ENCODE results near the gene ST6GAL1.
A peak's percentile ranks its signal among the peaks of the same experiment; 100 is the strongest.

Gene ST6GAL1

GRCh38 chr3:187061748-187062147 lies 131.4 kb downstream of the ST6GAL1 start:
- ATAC-seq (ENCODE audit: insufficient read depth, low read depth) (no peak), DNase-seq (no peak)
- no peaks in the 10 kb centered on the region for H3K4me1 ChIP-seq (ENCODE audit: insufficient read depth, low read length)
- H3K9ac ChIP-seq (ENCODE audit: low read depth, low read length), result no peak overlapping the region
- no peak overlapping the region for H3K27ac ChIP-seq (ENCODE audit: low read length)
- H3K9me3 ChIP-seq (ENCODE audit: insufficient read depth, low read length, severe bottlenecking), result peaks cover 4% of the 10 kb centered on the region
- H4K20me1 ChIP-seq (ENCODE audit: insufficient read depth, low read length), result no peaks in the 10 kb centered on the region
- H3K4me2 ChIP-seq (ENCODE audit: insufficient read depth, low read length), result no peak overlapping the region
- H2AFZ ChIP-seq (ENCODE audit: low read depth, low read length), result no peak overlapping the region
- no peaks in the 10 kb centered on the region for H3K79me2 ChIP-seq (ENCODE audit: insufficient read depth, low read length)
- no peaks in the 10 kb centered on the region for H3K27me3 ChIP-seq (ENCODE audit: insufficient read depth, low read length, poor library complexity)
- no peak overlapping the region for H3K4me3 ChIP-seq (ENCODE audit: low read depth in 1 of 2, low read length in 2 of 2)
- H3K36me3 ChIP-seq (ENCODE audit: insufficient read depth, low read length), result no peaks in the 10 kb centered on the region
- TF ChIP-seq EZH2 (IDR thresholded peaks at IDR 0.05; ENCODE audit: borderline replicate concordance, low read depth, low read length, severe bottlenecking), result no peak
- no peak for TF ChIP-seq CTCF (IDR thresholded peaks at IDR 0.05; ENCODE audit: borderline replicate concordance, extremely low read depth, low read length, poor library complexity, severe bottlenecking)

GRCh38 chr3:187062526-187063177 lies 132.3 kb downstream of the ST6GAL1 start:
- Histone ChIP-seq H3K4me2 (ENCODE audit: insufficient read depth, low read length) (no peak overlapping the region), H2AFZ (ENCODE audit: low read depth, low read length) (no peak overlapping the region), H4K20me1 (ENCODE audit: insufficient read depth, low read length) (no peaks in the 10 kb centered on the region), H3K27me3 (ENCODE audit: insufficient read depth, low read length, poor library complexity) (no peaks in the 10 kb centered on the region), H3K36me3 (ENCODE audit: insufficient read depth, low read length) (no peaks in the 10 kb centered on the region), H3K9ac (ENCODE audit: low read depth, low read length) (no peak overlapping the region), H3K27ac (ENCODE audit: low read length) (no peak overlapping the region), H3K79me2 (ENCODE audit: insufficient read depth, low read length) (no peaks in the 10 kb centered on the region), H3K4me3 (ENCODE audit: low read depth in 1 of 2, low read length in 2 of 2) (no peak overlapping the region), H3K4me1 (ENCODE audit: insufficient read depth, low read length) (no peaks in the 10 kb centered on the region), H3K9me3 (ENCODE audit: insufficient read depth, low read length, severe bottlenecking) (peaks cover 4% of the 10 kb centered on the region)
- TF ChIP-seq EZH2 (IDR thresholded peaks at IDR 0.05; ENCODE audit: borderline replicate concordance, low read depth, low read length, severe bottlenecking) (no peak), CTCF (IDR thresholded peaks at IDR 0.05; ENCODE audit: borderline replicate concordance, extremely low read depth, low read length, poor library complexity, severe bottlenecking) (no peak)
- ATAC-seq (ENCODE audit: insufficient read depth, low read depth) (no peak), DNase-seq (no peak)

- H3K36me3 ChIP-seq (ENCODE audit: insufficient read depth, low read length), result no peaks in the 10 kb centered on the region
- H3K27me3 ChIP-seq (ENCODE audit: insufficient read depth, low read length, poor library complexity), result no peaks in the 10 kb centered on the region
- no peak overlapping the region for H3K4me2 ChIP-seq (ENCODE audit: insufficient read depth, low read length)
- no peak overlapping the region for H3K9ac ChIP-seq (ENCODE audit: low read depth, low read length)
- no peak for DNase-seq
- H3K4me1 ChIP-seq (ENCODE audit: insufficient read depth, low read length), result no peaks in the 10 kb centered on the region
- 0 out of 3 replicates have a peak, but pooled peaks have one; percentile 49 for ATAC-seq (ENCODE audit: insufficient read depth, low read depth)
- H3K4me3 ChIP-seq (ENCODE audit: low read depth in 1 of 2, low read length in 2 of 2), result no peak overlapping the region
- no peak for TF ChIP-seq EZH2 (IDR thresholded peaks at IDR 0.05; ENCODE audit: borderline replicate concordance, low read depth, low read length, severe bottlenecking)
- TF ChIP-seq CTCF (IDR thresholded peaks at IDR 0.05; ENCODE audit: borderline replicate concordance, extremely low read depth, low read length, poor library complexity, severe bottlenecking), result no peak
- H2AFZ ChIP-seq (ENCODE audit: low read depth, low read length), result no peak overlapping the region
- no peaks in the 10 kb centered on the region for H4K20me1 ChIP-seq (ENCODE audit: insufficient read depth, low read length)
- H3K79me2 ChIP-seq (ENCODE audit: insufficient read depth, low read length), result no peaks in the 10 kb centered on the region
- no peak overlapping the region for H3K27ac ChIP-seq (ENCODE audit: low read length)
- H3K9me3 ChIP-seq (ENCODE audit: insufficient read depth, low read length, severe bottlenecking), result no peaks in the 10 kb centered on the region
These were observed 133.2 kb downstream of the ST6GAL1 start for GRCh38 chr3:187063286-187064121.

Data from DND-41 (cell line).